SK-N-MC (cell line): ENCODE data around the gene RNF13.

ENCODE experiments used
- DNase-seq: peaks from one replicate; pipeline ENCODE4 v3.0.0-alpha.2; 2011; ENCODE audit warnings: low read depth, low spot score
- H3K27ac ChIP-seq: fragments of 200-600 bp; sonication (generic); 2 replicates; pipeline ENCODE4 v1.5.1; 2016; ENCODE audit warnings: mixed run types
- H3K36me3 ChIP-seq: fragments of 200-600 bp; sonication (generic); 2 replicates; pipeline ENCODE4 v1.6.1; 2017; ENCODE audit warnings: antibody characterized with exemption, low read length, mixed read lengths; ENCODE audit not compliant: insufficient read depth
- H3K4me3 ChIP-seq: fragments of 200-600 bp; sonication (generic); 2 replicates; pipeline ENCODE4 v1.5.1; 2016
- H3K9ac ChIP-seq: fragments of 200-600 bp; sonication (generic); 2 replicates; pipeline ENCODE4 v1.8.0; 2017; ENCODE audit warnings: mixed run types, mixed read lengths; ENCODE audit not compliant: insufficient read length
- H3K9me3 ChIP-seq: fragments of 200-600 bp; sonication (generic); 2 replicates; pipeline ENCODE4 v1.6.1; 2017; ENCODE audit warnings: low read depth, mild to moderate bottlenecking, antibody characterized with exemption, low read length, moderate library complexity, mixed read lengths
- EZH2 ChIP-seq: fragments of 200-600 bp; sonication (generic); IDR thresholded peaks from one replicate; pipeline ENCODE4 v1.6.1; 2017; ENCODE audit warnings: antibody characterized with exemption
- FOXP2 ChIP-seq: optimal IDR thresholded peaks from 2 replicates; pipeline ENCODE3; 2011; ENCODE audit warnings: mild to moderate bottlenecking, moderate library complexity; ENCODE audit not compliant: insufficient read depth; ENCODE audit errors: extremely low read length, control extremely low read depth
- POLR2AphosphoS5 ChIP-seq: IDR thresholded peaks from 2 replicates; pipeline ENCODE4 v1.6.1; 2012; ENCODE audit warnings: mild to moderate bottlenecking, low read depth, low read length, borderline replicate concordance

RNF13 gene

GRCh38 chr3:149906036-149906435, 93.0 kb downstream of the RNF13 start:
- H3K9me3 ChIP-seq = no peaks in the 10 kb centered on the region
- DNase-seq = no peak
- H3K36me3 ChIP-seq = no peaks in the 10 kb centered on the region
- no peak overlapping the region for H3K27ac ChIP-seq
- no peak overlapping the region for H3K4me3 ChIP-seq
- no peak overlapping the region for H3K9ac ChIP-seq
- TF ChIP-seq FOXP2 = no peak
- TF ChIP-seq POLR2AphosphoS5 = no peak
- no peak for TF ChIP-seq EZH2

GRCh38 chr3:149908424-149908957, 95.5 kb downstream of the RNF13 start:
- DNase-seq = no peak
- no peak for TF ChIP-seq EZH2
- TF ChIP-seq FOXP2 = no peak
- TF ChIP-seq POLR2AphosphoS5 = no peak
- H3K36me3 ChIP-seq = no peaks in the 10 kb centered on the region
- no peak overlapping the region for H3K9ac ChIP-seq
- H3K9me3 ChIP-seq = no peaks in the 10 kb centered on the region
- H3K4me3 ChIP-seq = no peak overlapping the region
- no peak overlapping the region for H3K27ac ChIP-seq

GRCh38 chr3:149909923-149910322, 96.9 kb downstream of the RNF13 start:
- Histone ChIP-seq H3K9ac (no peak overlapping the region), H3K4me3 (no peak overlapping the region), H3K9me3 (no peaks in the 10 kb centered on the region), H3K36me3 (no peaks in the 10 kb centered on the region), H3K27ac (no peak overlapping the region)
- DNase-seq = no peak
- no peak for TF ChIP-seq POLR2AphosphoS5
- TF ChIP-seq FOXP2 = no peak
- TF ChIP-seq EZH2 = no peak

- no peak overlapping the region for H3K4me3 ChIP-seq
- no peaks in the 10 kb centered on the region for H3K9me3 ChIP-seq
- no peak overlapping the region for H3K27ac ChIP-seq
- H3K36me3 ChIP-seq = no peaks in the 10 kb centered on the region; the same call in 1 of the 2 replicates
- no peak overlapping the region for H3K9ac ChIP-seq
- TF ChIP-seq FOXP2 (no peak), EZH2 (no peak), POLR2AphosphoS5 (no peak)
- no peak for DNase-seq
Observed at GRCh38 chr3:149917124-149917667, 104.2 kb downstream of the RNF13 start.

GRCh38 chr3:149919509-149919908, 106.5 kb downstream of the RNF13 start:
- no peak overlapping the region for H3K4me3 ChIP-seq
- no peak overlapping the region for H3K27ac ChIP-seq
- no peaks in the 10 kb centered on the region; the same call in 1 of the 2 replicates for H3K36me3 ChIP-seq
- H3K9me3 ChIP-seq = no peaks in the 10 kb centered on the region
- TF ChIP-seq POLR2AphosphoS5 (no peak), EZH2 (no peak), FOXP2 (no peak)
- no peak for DNase-seq
- no peak overlapping the region for H3K9ac ChIP-seq

GRCh38 chr3:149920119-149920518, 107.1 kb downstream of the RNF13 start:
- no peak for DNase-seq
- Histone ChIP-seq H3K9ac (no peak overlapping the region), H3K9me3 (no peaks in the 10 kb centered on the region), H3K36me3 (no peaks in the 10 kb centered on the region; the same call in 1 of the 2 replicates), H3K4me3 (no peak overlapping the region), H3K27ac (no peak overlapping the region)
- TF ChIP-seq POLR2AphosphoS5 = no peak
- no peak for TF ChIP-seq EZH2
- no peak for TF ChIP-seq FOXP2

- no peak for DNase-seq
- no peak overlapping the region for H3K27ac ChIP-seq
- peaks cover 9% of the 10 kb centered on the region for H3K36me3 ChIP-seq
- TF ChIP-seq FOXP2 = no peak
- TF ChIP-seq POLR2AphosphoS5 = no peak
- no peak for TF ChIP-seq EZH2
- H3K4me3 ChIP-seq = no peak overlapping the region
- no peaks in the 10 kb centered on the region for H3K9me3 ChIP-seq
- H3K9ac ChIP-seq = no peak overlapping the region
Observed at GRCh38 chr3:149933008-149933407, 120.0 kb downstream of the RNF13 start.

- Histone ChIP-seq H3K36me3 (peaks cover 4% of the 10 kb centered on the region; the same call in 1 of the 2 replicates), H3K9ac (no peak overlapping the region), H3K4me3 (no peak overlapping the region), H3K27ac (no peak overlapping the region), H3K9me3 (no peaks in the 10 kb centered on the region)
- no peak for DNase-seq
- no peak for TF ChIP-seq EZH2
- TF ChIP-seq POLR2AphosphoS5 = no peak
Observed at GRCh38 chr3:149933858-149934257, 120.8 kb downstream of the RNF13 start.

- no peak for DNase-seq
- Histone ChIP-seq H3K4me3 (no peak overlapping the region), H3K9ac (no peak overlapping the region), H3K9me3 (no peaks in the 10 kb centered on the region), H3K27ac (no peak overlapping the region), H3K36me3 (peaks cover 4% of the 10 kb centered on the region; the same call in 1 of the 2 replicates)
- TF ChIP-seq FOXP2 = no peak
- TF ChIP-seq EZH2 = no peak
- no peak for TF ChIP-seq POLR2AphosphoS5
Observed at GRCh38 chr3:149934524-149934923, 121.5 kb downstream of the RNF13 start.
